ENCODE data around the gene ADIPOQ.

- TF ChIP-seq CTCF (IDR thresholded peaks at IDR 0.05 in 8 of 11, conservative IDR thresholded peaks at IDR 0.05 in 3 of 11) (no peak), POLR2AphosphoS5 (IDR thresholded peaks at IDR 0.05) (no peak)
Measured at GRCh38 chr3:186824430-186825139, 17.9 kb upstream of the ADIPOQ start.

Data from spleen (tissue), 7 donors.